Subcutaneous abdominal adipose tissue (tissue), 5 donors: ENCODE measurements around the gene ATP11A.
"Not testable (repeated sequence)": the region's sequence is repeated elsewhere in the genome, so short reads cannot be mapped to it uniquely, and the experiment has no call there.

Experiments used
- H3K27ac ChIP-seq: one replicate; pipeline ENCODE4 v1.7.0; 2013; ENCODE audit warnings: low read depth, mild to moderate bottlenecking, inconsistent platforms, low read length, moderate library complexity
- H3K27me3 ChIP-seq, 5 donors: one replicate each; pipeline ENCODE4 v1.7.0; 2013; ENCODE audit warnings: low read length in 5 of 5, inconsistent platforms in 1 of 5; ENCODE audit not compliant: control insufficient read depth in 5 of 5, insufficient read depth in 4 of 5
- H3K36me3 ChIP-seq, 5 donors: one replicate each; pipeline ENCODE4 v1.7.0; 2013; ENCODE audit warnings: low read length in 5 of 5; ENCODE audit not compliant: control insufficient read depth in 5 of 5, insufficient read depth in 5 of 5
- H3K4me1 ChIP-seq, 5 donors: one replicate each; pipeline ENCODE4 v1.7.0; 2013; ENCODE audit warnings: low read length in 5 of 5, mild to moderate bottlenecking in 3 of 5, moderate library complexity in 1 of 5; ENCODE audit not compliant: control insufficient read depth in 5 of 5, insufficient read depth in 5 of 5
- H3K4me3 ChIP-seq, 5 donors: one replicate each; pipeline ENCODE4 v1.7.0; 2013; ENCODE audit warnings: low read length in 5 of 5, low read depth in 1 of 5
- H3K9ac ChIP-seq, 5 donors: one replicate each; pipeline ENCODE4 v1.7.0; 2013; ENCODE audit warnings: low read length in 5 of 5, mild to moderate bottlenecking in 4 of 5, moderate library complexity in 3 of 5
- H3K9me3 ChIP-seq, 5 donors: one replicate each; pipeline ENCODE4 v1.7.0; 2013; ENCODE audit warnings: low read length in 5 of 5; ENCODE audit not compliant: control insufficient read depth in 5 of 5
- donor health status: healthy.
- donor health status: healthy.
- donor health status: healthy.
- donor health status: healthy.
- donor health status: healthy.

The ATP11A gene

GRCh38 chr13:112859128-112859816 is 169.4 kb downstream of the ATP11A start:
- peaks cover 11 to 82% (median 54%) of the 10 kb centered on the region in 5 donors for H3K36me3 ChIP-seq

GRCh38 chr13:112859817-112860190 is 170.0 kb downstream of the ATP11A start:
- Histone ChIP-seq H3K9ac (no peak overlapping the region), H3K36me3 (peaks cover 8 to 77% (median 49%) of the 10 kb centered on the region in 5 donors)

More at GRCh38 chr13:112859128-112859816, 169.4 kb downstream of the ATP11A start:
- no peaks in the 10 kb centered on the region for H3K9me3 ChIP-seq
- H3K9ac ChIP-seq: no peak overlapping the region
- H3K27ac ChIP-seq: no peak overlapping the region
- H3K4me1 ChIP-seq: peaks cover 0 to 5% (median 0%) of the 10 kb centered on the region in 5 donors
- H3K4me3 ChIP-seq: no peak overlapping the region
- H3K27me3 ChIP-seq: no peaks in the 10 kb centered on the region

GRCh38 chr13:112861876-112862615 is 172.2 kb downstream of the ATP11A start:
- Histone ChIP-seq H3K4me1 (peaks cover 0 to 5% (median 0%) of the 10 kb centered on the region in 5 donors), H3K4me3 (no peak overlapping the region), H3K27ac (no peak overlapping the region), H3K9ac (no peak overlapping the region), H3K36me3 (peaks cover under 1 to 73% (median 42%) of the 10 kb centered on the region in 5 donors), H3K9me3 (no peaks in the 10 kb centered on the region), H3K27me3 (no peaks in the 10 kb centered on the region)

More at GRCh38 chr13:112859817-112860190, 170.0 kb downstream of the ATP11A start:
- no peaks in the 10 kb centered on the region for H3K27me3 ChIP-seq
- no peak overlapping the region for H3K4me3 ChIP-seq
- H3K9me3 ChIP-seq: no peaks in the 10 kb centered on the region
- peaks cover 0 to 5% (median 0%) of the 10 kb centered on the region in 5 donors for H3K4me1 ChIP-seq
- no peak overlapping the region for H3K27ac ChIP-seq

GRCh38 chr13:112863356-112863755 is 173.5 kb downstream of the ATP11A start:
- H3K27me3 ChIP-seq, H3K4me1 ChIP-seq, H3K9me3 ChIP-seq, H3K9ac ChIP-seq, H3K4me3 ChIP-seq, H3K27ac ChIP-seq: not testable (repeated sequence)
- H3K36me3 ChIP-seq: peaks cover 0 to 76% (median 39%) of the 10 kb centered on the region in 5 donors

GRCh38 chr13:112865478-112865877 is 175.6 kb downstream of the ATP11A start:
- peaks cover 0 to 70% (median 40%) of the 10 kb centered on the region in 5 donors for H3K36me3 ChIP-seq
- not testable (repeated sequence) for H3K27me3 ChIP-seq, H3K9me3 ChIP-seq, H3K27ac ChIP-seq, H3K9ac ChIP-seq, H3K4me3 ChIP-seq, H3K4me1 ChIP-seq

GRCh38 chr13:112867301-112867711 is 177.5 kb downstream of the ATP11A start:
- no peaks in the 10 kb centered on the region for H3K9me3 ChIP-seq
- H3K27ac ChIP-seq: no peak overlapping the region
- peaks cover 0 to 54% (median 30%) of the 10 kb centered on the region in 5 donors for H3K36me3 ChIP-seq
- no peak overlapping the region for H3K9ac ChIP-seq
- no peaks in the 10 kb centered on the region for H3K27me3 ChIP-seq
- H3K4me1 ChIP-seq: no peaks in the 10 kb centered on the region
- no peak overlapping the region for H3K4me3 ChIP-seq

GRCh38 chr13:112868308-112868707 is 178.5 kb downstream of the ATP11A start:
- Histone ChIP-seq H3K27me3 (no peaks in the 10 kb centered on the region), H3K36me3 (peaks cover 0 to 46% (median 24%) of the 10 kb centered on the region in 5 donors), H3K4me3 (no peak overlapping the region), H3K27ac (no peak overlapping the region), H3K9me3 (no peaks in the 10 kb centered on the region), H3K4me1 (peaks cover 0 to 3% (median 0%) of the 10 kb centered on the region in 5 donors), H3K9ac (no peak overlapping the region)

GRCh38 chr13:112869202-112870050 is 179.6 kb downstream of the ATP11A start:
- Histone ChIP-seq H3K4me3 (no peak overlapping the region), H3K36me3 (peaks cover 0 to 44% (median 22%) of the 10 kb centered on the region in 5 donors), H3K9me3 (no peaks in the 10 kb centered on the region), H3K27me3 (no peaks in the 10 kb centered on the region), H3K4me1 (peaks cover 0 to 7% (median 4%) of the 10 kb centered on the region in 5 donors), H3K9ac (no peak overlapping the region), H3K27ac (no peak overlapping the region)

- H3K4me1 ChIP-seq: peaks cover 0 to 11% (median 4%) of the 10 kb centered on the region in 5 donors
- H3K9ac ChIP-seq: no peak overlapping the region
- no peak overlapping the region for H3K27ac ChIP-seq
- H3K4me3 ChIP-seq: no peak overlapping the region
- no peaks in the 10 kb centered on the region for H3K9me3 ChIP-seq
- H3K27me3 ChIP-seq: no peaks in the 10 kb centered on the region
- H3K36me3 ChIP-seq: peaks cover 0 to 44% (median 23%) of the 10 kb centered on the region in 5 donors
Measured at GRCh38 chr13:112870051-112870331, 180.2 kb downstream of the ATP11A start.
